ENCODE measurements around the gene C16orf78.

The C16orf78 gene

DNA sequence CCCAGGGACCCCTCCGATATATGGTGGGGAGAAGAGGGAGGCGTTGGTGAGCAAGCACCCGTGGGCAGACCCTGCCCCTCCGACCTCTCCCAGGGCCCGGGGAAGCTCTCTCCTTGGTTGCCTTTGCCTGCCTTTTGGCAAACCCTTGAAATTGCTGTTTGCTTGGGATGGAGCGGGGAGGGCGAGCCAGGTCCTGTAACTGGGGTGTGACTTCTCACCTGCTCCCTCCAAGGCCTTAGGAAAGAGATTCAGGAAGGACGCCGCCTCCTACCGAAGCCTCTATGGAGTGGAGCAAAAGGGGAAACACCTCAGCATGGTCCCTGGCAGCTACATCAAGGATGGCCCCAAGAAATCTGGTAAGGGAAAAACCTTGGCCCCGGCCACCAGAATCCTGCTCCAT is 4.6 kb downstream of the C16orf78 start:
- in situ Hi-C loops (cut with HindIII; ENCODE audit: low sequenced_read_pairs) = no loop called here
- DNase-seq (ENCODE audit: low read depth) = no peak
- TF ChIP-seq, protein P1, sequence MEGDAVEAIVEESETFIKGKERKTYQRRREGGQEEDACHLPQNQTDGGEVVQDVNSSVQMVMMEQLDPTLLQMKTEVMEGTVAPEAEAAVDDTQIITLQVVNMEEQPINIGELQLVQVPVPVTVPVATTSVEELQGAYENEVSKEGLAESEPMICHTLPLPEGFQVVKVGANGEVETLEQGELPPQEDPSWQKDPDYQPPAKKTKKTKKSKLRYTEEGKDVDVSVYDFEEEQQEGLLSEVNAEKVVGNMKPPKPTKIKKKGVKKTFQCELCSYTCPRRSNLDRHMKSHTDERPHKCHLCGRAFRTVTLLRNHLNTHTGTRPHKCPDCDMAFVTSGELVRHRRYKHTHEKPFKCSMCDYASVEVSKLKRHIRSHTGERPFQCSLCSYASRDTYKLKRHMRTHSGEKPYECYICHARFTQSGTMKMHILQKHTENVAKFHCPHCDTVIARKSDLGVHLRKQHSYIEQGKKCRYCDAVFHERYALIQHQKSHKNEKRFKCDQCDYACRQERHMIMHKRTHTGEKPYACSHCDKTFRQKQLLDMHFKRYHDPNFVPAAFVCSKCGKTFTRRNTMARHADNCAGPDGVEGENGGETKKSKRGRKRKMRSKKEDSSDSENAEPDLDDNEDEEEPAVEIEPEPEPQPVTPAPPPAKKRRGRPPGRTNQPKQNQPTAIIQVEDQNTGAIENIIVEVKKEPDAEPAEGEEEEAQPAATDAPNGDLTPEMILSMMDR (IDR thresholded peaks at IDR 0.05; ENCODE audit: low read depth, low read length, missing control alignments) = no peak
- H3K4me3 ChIP-seq (ENCODE audit: low read depth, low read length) = no peak overlapping the region

DNA sequence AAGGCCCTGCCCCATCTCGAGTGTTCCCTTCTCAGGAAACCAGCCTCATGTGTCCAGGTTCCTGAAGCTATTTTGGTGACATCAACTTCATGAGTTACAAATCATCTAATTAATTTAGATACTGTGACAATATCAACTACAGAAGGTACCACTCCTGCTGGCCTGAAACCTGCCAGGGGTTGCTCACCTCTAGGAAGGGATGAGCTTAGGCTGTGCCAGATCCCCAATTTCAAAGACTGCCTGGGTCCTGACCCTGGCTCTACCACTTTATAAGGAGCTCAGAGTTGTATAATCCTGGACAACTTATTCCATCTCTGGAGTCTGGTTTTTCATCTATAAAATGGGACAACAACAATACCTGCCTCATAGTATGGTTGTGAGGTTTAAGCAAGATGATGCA is 5.2 kb downstream of the C16orf78 start:
- in situ Hi-C loops (cut with HindIII; ENCODE audit: low sequenced_read_pairs) = no loop called here
- no peak overlapping the region for H3K4me3 ChIP-seq (ENCODE audit: low read depth, low read length)
- no peak for DNase-seq (ENCODE audit: low read depth)
- TF ChIP-seq, protein P1 (IDR thresholded peaks at IDR 0.05; ENCODE audit: low read depth, low read length, missing control alignments) = no peak

DNA sequence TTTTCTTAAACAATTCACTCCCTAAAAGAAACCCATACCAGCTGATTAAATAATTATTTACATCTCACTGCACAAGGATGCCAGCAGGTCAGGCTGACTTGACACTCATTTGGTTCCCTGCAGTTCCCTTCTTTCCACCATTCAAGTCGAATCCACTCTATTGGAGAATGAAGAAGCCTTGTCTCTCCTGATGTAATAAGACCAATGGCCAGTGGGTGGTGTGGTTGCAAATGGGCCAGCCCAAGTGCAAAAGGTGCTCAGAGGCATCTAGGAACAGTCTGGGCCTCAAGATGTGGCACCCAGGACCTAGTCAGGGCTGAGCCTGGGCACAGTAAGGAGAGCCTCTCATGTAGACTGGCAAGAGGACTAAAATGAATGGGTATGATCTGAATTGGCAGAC is 9.3 kb downstream of the C16orf78 start:
- no peak for DNase-seq (ENCODE audit: low read depth)
- TF ChIP-seq, protein P1 (IDR thresholded peaks at IDR 0.05; ENCODE audit: low read depth, low read length, missing control alignments) = no peak
- in situ Hi-C loops (cut with HindIII; ENCODE audit: low sequenced_read_pairs) = no loop called here
- no peak overlapping the region for H3K4me3 ChIP-seq (ENCODE audit: low read depth, low read length)

DNA sequence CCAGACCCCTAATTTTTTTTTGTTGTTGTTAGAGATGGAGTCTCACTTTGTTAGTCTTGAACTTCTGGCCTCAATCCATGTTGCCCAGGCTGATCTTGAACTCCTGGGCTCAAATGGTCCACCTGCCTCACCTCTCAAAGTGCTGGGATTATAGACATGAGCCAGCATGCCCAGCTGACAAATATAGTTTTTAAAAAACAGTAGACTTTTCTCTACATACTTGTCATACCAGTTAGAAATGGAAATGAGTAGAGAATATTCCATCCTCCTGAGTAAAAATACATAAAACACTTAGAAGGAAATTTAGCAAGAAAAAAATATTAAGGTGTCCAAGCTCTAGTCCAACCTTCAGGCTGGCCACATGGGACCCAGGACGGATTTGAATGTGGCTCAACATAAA is 21.4 kb downstream of the C16orf78 start:
- TF ChIP-seq, protein P1 (IDR thresholded peaks at IDR 0.05; ENCODE audit: low read depth, low read length, missing control alignments) = no peak
- DNase-seq (ENCODE audit: low read depth) = no peak
- in situ Hi-C loops (cut with HindIII; ENCODE audit: low sequenced_read_pairs) = no loop called here
- no peak overlapping the region for H3K4me3 ChIP-seq (ENCODE audit: low read depth, low read length)

DNA sequence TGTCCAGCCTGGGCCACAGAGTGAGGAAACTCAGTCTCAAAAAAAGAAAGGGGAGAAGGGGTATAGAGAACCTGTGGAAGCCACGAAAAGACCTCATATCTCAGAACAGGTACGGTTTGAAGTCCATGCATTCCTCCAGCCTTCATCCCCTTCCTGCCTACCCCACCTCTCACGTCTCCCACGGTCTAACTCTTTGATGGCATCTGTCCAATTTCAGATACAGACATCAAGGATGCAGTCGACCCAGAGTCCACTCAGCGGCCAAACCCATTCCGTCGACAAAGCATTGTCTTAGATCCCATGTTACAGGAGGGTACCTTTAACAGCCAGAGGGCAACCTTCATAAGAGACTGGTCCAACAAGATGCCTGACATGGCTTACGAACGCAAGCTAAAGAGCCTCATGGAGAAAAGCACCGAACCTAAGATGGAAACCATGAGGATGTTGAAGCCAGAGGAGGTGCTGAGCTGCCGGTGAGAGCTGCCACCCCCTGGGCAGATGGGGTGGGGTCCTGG is 22.7 kb downstream of the C16orf78 start:
- in situ Hi-C loops (cut with HindIII; ENCODE audit: low sequenced_read_pairs) = no loop called here
- TF ChIP-seq, protein P1 (IDR thresholded peaks at IDR 0.05; ENCODE audit: low read depth, low read length, missing control alignments) = no peak
- DNase-seq (ENCODE audit: low read depth) = no peak
- no peak overlapping the region for H3K4me3 ChIP-seq (ENCODE audit: low read depth, low read length)

DNA sequence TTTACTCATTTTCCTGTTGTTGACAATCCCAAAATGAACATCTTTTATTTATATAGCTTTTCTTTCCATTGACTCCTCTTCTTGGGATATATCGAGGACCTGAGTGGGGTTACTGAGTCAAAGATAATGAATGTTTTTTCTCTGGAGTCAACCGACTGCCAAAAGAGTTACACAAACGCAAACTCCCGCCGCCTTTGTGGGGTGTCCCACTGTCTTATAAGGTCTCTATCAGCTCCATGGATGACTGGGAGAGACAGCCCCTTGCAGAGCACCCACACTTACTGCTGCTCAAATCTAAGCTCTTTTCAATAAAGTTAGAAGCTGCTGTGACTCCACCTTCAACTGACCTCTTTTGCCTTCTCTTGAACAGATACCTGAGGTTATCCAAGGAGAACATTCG is 25.2 kb downstream of the C16orf78 start:
- no peak for DNase-seq (ENCODE audit: low read depth)
- no peak overlapping the region for H3K4me3 ChIP-seq (ENCODE audit: low read depth, low read length)
- TF ChIP-seq, protein P1 (IDR thresholded peaks at IDR 0.05; ENCODE audit: low read depth, low read length, missing control alignments) = no peak
- in situ Hi-C loops (cut with HindIII; ENCODE audit: low sequenced_read_pairs) = no loop called here

Measured in astrocyte of the cerebellum (primary cell).